Smooth muscle cell of bladder (primary cell): ENCODE data around the gene CDC26. TPM values are rescaled to one million over a fixed set of nuclear protein-coding genes. Genes with fewer than 3 reads are reported as not detected.

Source experiments
- total RNA-seq: library from RNA; depleted of rRNA; stranded (reverse); fragments of >200 nt; gene quantifications from 2 replicates; pipeline ENCODE4 v1.2.3, GENCODE V29; 2014

The CDC26 gene
- 43.1 and 55.8 TPM in 2 replicates for total RNA-seq

GRCh38 chr9:113275157-113276131 lies at the start of gene CDC26, which contains the start of gene PRPF4:
TSS of gene CDC26 (minus strand) at chr9:113275572. CDS start at chr9:113272507, 3,065 bp downstream.
TSS of gene PRPF4 (plus strand) at chr9:113275658. CDS start at chr9:113275744, 86 bp downstream.

GRCh38 chr9:113302792-113303418 lies 27.5 kb upstream of the CDC26 start, which contains the start of gene RNF183:
TSS of gene RNF183 (minus strand) at chr9:113303376. CDS start at chr9:113298184, 5,192 bp downstream.

GRCh38 chr9:113221003-113221799 lies 54.2 kb downstream of the CDC26 start, which contains the start of the genes FKBP15 and SLC31A1:
TSS of gene FKBP15 (minus strand) at chr9:113221277. CDS start at chr9:113221243, 34 bp downstream.
TSS of gene SLC31A1 (plus strand) at chr9:113221544. CDS start at chr9:113256149, 34,605 bp downstream.

Other genes starting within 250 kb of the CDC26 start
- gene ZFP37, start 218.8 kb downstream of the CDC26 start, total RNA-seq: 2.3 and 2.4 TPM in 2 replicates
- 9.4 and 10.0 TPM in 2 replicates for gene SLC31A2, start 124.6 kb downstream of the CDC26 start, total RNA-seq
- gene FKBP15, start 54.3 kb downstream of the CDC26 start, total RNA-seq: 14.6 and 17.7 TPM in 2 replicates
- 44.4 and 45.8 TPM in 2 replicates for gene SLC31A1, start 54.0 kb downstream of the CDC26 start, total RNA-seq
- 24.3 and 27.1 TPM in 2 replicates for gene PRPF4, start 86 bp upstream of the CDC26 start, total RNA-seq
- gene RNF183, start 27.8 kb upstream of the CDC26 start, total RNA-seq: not detected in 2 replicates
- 1.8 and 3.4 TPM in 2 replicates for gene WDR31, start 64.7 kb upstream of the CDC26 start, total RNA-seq
- gene BSPRY, start 74.0 kb upstream of the CDC26 start, total RNA-seq: not detected in 2 replicates
- gene HDHD3, start 101.4 kb upstream of the CDC26 start, total RNA-seq: 4.6 and 9.9 TPM in 2 replicates
- gene ALAD, start 125.7 kb upstream of the CDC26 start, total RNA-seq: 23.3 and 24.8 TPM in 2 replicates
- gene POLE3, start 135.1 kb upstream of the CDC26 start, total RNA-seq: 18.8 and 22.8 TPM in 2 replicates
- 0.14 and 0.18 TPM in 2 replicates for gene C9orf43, start 135.2 kb upstream of the CDC26 start, total RNA-seq
- gene RGS3, start 188.2 kb upstream of the CDC26 start, total RNA-seq: 23.9 and 29.1 TPM in 2 replicates